Stimulated activated CD8-positive, alpha-beta memory T cell treated with anti-CD3 and anti-CD28 coated beads, Interleukin-12 subunit alpha, Interleukin-12 subunit beta, amount 100 ng/mL, for 24 hours (primary cell): ENCODE data around the gene OR7A5.
"Not testable (repeated sequence)": the region's sequence is repeated elsewhere in the genome, so short reads cannot be mapped to it uniquely, and the experiment has no call there.

Experiments
- DNase-seq: peaks from one replicate; pipeline ENCODE4 v3.0.0-alpha.2; 2020; ENCODE audit errors: extremely low read depth

The OR7A5 gene

DNA sequence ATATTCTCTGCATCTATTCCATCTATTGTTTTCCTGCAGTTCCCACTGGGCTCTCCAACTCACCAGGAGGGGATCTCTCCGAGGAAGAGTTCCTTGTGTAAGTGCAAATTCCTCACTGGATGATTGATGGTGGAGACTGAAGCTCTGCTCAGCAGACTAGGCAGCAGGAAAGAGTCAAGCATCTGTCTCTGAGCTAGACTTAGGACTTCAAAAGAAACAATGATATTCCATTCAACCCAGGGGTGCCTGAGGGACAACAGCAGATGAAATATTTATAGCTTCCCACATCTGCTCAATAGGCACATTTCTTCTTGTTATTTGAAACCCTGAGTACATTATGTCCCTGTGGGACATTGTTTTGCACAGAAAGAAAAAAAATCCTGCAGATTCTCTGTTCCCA, at the start of gene OR7A5, which contains the start of gene OR7C1:
TSS of gene OR7A5 (minus strand) at position 175 of the 400 bp plus-strand sequence. CDS start 6,944 bp downstream, outside the sequence.
TSS of gene OR7C1 (minus strand) at position 175 of the 400 bp plus-strand sequence. CDS start 35,049 bp downstream, outside the sequence.
- DNase-seq: no peak

DNA sequence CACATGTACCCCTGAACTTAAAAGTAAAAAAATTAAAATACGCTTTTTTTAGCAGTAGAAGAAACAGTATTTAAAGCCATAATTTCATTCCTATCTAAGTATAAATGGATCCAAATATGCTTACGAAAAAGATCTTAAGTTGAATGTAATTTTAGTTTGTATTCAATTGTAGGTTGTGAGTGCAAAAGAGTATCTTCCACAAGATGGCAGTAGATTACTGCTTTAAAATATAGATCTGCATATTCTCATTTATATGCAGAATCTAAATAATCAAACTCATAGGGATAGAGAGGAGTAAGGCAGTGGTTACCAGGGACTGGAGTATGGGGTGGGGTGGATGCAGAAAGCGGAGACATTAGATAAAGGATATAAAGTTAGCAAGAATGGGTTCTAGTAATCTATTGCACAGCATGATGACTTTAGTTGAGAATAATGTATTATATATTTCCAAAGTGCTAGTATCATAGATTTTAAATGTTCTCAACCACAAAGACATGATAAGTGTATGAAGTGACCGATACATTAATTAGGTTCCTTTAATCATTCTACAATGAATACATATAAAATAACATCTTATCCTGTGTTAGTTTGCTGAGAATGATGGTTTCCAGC, 36.7 kb upstream of the OR7A5 start:
- DNase-seq: no peak

- DNase-seq: no peak
Observed at GRCh38 chr19:14868497-14868896, 33.5 kb upstream of the OR7A5 start.

GRCh38 chr19:14848822-14849221, 13.8 kb upstream of the OR7A5 start, which contains the start of gene OR7A10:
Gene OR7A10, minus strand, starts transcription at chr19:14848922. Its CDS starts 7,045 bp downstream, at chr19:14841877.
- DNase-seq: no peak

- DNase-seq: no peak
Observed at GRCh38 chr19:14843578-14843977, 8.6 kb upstream of the OR7A5 start.

DNA sequence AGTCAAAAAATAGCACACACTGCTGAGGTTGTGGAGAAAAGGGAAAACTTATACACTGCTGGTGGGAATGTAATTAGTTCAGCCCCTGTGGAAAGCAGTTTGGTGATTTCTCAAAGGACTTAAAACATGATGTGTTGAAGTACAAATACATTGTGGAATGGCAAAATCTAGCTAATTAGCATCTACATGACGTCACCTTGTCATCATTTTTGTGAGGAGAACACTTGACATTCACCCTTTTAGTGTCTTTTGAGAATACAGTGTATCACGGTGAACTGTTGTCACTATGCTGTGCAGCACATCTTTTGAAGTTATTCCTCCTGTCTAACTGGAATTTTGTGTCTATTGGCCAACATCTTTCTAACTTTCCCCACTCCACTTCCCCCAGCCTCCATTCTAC, 8.2 kb upstream of the OR7A5 start:
- no peak for DNase-seq

DNA sequence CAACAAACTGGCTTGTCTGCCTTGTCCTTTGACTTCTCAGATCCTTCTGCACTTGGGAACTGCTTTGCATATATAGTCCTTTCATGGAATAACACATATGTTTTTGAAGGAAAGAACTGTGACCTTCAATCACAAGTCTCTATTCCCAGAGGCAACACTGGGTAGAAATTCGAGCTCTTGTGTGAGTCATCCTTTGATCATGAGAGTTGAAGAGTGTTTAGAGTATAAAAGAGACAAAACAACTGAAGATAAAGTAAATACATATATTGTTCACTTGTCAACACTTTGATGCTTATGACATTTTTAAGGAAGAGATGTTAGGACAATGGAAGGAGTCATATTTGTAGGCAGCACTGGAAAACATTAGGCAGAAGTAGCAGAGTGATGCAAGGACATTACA, 5.2 kb upstream of the OR7A5 start:
- DNase-seq: no peak

- no peak for DNase-seq
Observed at GRCh38 chr19:14837391-14837790, 2.4 kb upstream of the OR7A5 start.

- DNase-seq: no peak
Observed at GRCh38 chr19:14830702-14831101, 4.3 kb downstream of the OR7A5 start.

- no peak for DNase-seq
Observed at GRCh38 chr19:14826006-14826405, 9.0 kb downstream of the OR7A5 start.

- DNase-seq: no peak
Observed at GRCh38 chr19:14821937-14822336, 13.0 kb downstream of the OR7A5 start.

DNA sequence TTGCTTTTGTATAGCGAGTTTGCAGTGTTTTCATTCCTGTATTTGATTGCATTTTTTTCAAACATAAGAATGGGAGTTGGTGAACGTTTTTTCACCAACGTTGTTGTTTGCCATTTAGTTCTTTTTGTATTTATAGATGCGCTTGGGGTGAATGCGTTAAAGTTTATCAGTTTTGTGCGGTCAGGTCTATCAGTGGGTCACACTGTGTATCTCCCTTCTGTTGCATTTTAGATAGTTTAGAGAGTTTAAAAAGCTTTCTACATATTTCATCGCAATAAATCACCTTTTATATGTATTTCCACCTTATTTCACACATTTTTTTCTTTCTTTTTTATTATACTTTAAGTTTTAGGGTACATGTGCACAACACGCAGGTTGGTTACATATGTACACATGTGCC, 16.4 kb downstream of the OR7A5 start:
- DNase-seq: no peak

DNA sequence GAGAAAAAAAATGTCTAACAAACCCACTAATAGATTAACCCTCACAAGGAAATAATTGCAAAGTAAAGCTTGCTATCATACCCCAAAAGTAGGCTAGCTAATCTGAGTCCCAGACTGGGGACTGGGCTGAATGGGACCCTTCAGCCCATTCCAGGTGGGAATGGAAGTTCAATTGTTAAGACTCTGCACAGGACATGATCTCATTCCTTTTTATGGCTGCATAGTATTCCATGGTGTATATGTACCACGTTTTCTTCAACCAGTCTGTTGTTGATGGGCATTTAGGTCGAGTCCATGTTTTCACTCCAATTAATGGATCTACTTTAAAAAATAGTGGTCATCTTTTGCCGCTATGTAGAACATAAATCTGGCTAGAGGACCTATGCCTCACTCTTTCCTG, 17.9 kb downstream of the OR7A5 start:
- no peak for DNase-seq

- no peak for DNase-seq
Observed at GRCh38 chr19:14814982-14815652, 19.9 kb downstream of the OR7A5 start.

DNA sequence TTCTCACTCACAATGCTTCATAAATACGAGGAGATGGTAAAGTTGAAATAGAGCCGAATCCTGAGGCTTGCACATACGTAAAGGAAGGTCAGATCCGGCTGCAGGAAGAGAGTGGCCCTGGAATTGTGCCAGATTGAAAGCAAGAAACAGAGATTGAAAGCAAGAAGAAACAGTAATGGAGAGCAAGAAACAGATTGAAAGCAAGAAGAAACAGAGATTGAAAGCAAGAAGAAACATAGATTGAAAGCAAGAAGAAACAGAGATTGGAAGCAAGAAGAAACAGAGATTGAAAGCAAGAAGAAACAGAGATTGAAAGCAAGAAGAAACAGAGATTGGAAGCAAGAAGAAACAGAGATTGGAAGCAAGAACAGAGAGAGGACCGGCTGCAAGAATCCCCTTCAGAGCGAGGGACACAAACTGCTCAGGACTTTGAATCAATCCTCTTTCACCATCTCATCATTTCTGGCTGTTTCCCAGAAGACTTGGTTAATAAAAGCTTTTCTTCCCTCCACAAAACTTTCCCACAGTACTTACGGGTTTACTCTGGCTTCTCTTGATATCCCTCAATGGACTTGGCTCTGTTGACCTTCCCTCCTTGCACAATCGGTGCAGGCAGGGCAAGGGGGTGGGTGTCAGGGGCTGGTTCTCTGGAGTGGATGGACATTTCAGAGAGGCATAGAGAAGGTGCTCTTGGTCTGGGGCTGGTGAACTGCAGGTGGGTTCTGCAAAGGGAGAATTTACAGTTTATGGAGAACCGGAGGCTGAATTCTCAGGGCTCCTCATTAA, 25.5 kb downstream of the OR7A5 start:
- DNase-seq: no peak

- no peak for DNase-seq
Observed at GRCh38 chr19:14804765-14805164, 30.2 kb downstream of the OR7A5 start.

DNA sequence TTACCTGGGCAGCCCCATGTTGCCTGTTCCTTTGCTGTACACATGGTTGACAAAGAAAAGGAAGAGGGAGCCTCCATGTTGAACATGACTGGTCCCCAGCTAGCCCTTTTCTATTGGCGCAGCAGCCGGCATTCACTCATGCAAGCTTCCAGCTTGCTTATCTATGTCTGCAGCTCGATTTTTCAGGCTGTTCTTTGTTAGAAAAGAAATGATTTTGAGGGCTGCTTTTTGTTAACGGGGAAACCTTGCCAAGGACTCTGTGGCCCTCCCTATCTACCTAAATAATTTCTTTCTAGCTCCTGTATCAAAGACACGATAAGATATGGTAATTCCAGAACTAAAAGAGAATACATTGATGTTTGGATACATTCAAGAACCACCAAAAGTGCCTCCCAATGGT, 36.2 kb downstream of the OR7A5 start:
- no peak for DNase-seq

DNA sequence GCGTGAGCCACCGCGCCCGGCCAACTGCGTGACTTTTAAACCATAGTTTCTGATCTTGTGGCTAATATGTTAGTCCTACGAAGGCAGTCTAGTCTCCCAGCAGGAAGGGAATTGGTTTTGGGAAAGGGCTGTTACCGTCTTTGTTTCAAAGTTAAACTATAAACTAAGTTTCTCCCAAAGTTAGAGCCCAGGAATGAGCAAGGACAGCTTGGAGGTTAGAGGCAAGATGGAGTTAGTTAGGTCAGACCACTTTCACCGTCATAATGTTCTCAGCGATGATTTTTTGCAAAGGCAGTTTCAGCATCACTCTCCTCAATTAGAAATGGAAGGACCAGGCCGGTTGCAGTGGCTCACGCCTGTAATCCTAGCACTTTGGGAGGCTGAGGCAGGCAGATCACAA, 39.0 kb downstream of the OR7A5 start:
- DNase-seq: no peak

GRCh38 chr19:14795078-14795721, 39.8 kb downstream of the OR7A5 start:
- no peak for DNase-seq

DNA sequence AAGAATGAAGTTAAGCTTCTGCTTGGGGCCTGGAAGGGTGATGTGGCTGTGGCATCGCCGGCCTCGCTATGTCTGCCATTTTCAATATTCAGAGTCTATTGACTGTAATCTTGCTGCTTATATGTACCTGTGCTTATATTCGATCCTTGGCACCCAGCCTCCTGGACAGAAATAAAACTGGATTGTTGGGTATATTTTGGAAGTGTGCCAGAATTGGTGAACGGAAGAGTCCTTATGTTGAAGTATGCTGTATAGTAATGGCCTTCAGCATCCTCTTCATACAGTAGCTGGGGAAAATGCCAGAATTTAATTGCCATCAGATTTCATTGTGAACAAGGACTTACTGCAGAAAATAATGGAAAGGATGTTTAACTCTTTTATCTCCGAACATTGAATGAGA, 42.7 kb downstream of the OR7A5 start:
- not testable (repeated sequence) for DNase-seq

DNA sequence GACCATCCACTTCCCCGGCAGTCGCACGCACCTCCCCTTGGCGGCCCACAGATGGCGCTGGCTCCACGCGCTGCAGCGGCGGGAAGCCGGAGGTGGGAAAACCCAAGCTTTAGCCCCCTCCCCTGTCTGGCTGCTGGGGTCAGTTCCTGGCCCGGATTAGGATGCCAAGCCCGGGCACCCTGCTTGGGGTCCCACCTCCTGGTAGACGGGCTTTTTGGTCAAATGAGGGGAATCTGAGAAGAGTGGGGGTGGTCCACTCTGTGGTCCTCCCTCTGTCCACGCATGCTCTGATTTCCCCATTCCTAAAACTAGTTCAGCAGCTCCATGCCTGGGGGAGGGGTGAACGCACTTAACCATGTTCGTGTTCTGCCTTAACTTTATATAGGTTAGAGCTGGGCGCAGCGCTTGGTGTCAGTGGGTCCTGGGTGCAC, 48.5 kb downstream of the OR7A5 start:
- no peak for DNase-seq
